Body of pancreas (tissue), 4 donors: ENCODE measurements around the gene NMUR2.

Source experiments
- CTCF ChIP-seq, 7 experiments: fragments of 450-650 bp in 4 of 7; fragments of 200-600 bp in 3 of 7; sonication (generic) in 3 of 7; IDR thresholded peaks; one replicate each; pipeline ENCODE4 v1.5.1; 2016 to 2019; ENCODE audit warnings: antibody characterized with exemption in 7 of 7
- POLR2A ChIP-seq, 3 donors: fragments of 450-650 bp; IDR thresholded peaks; one replicate each; pipeline ENCODE4 v1.6.1; 2016; ENCODE audit warnings: antibody characterized with exemption in 3 of 3, mild to moderate bottlenecking in 2 of 3

- TF ChIP-seq CTCF (IDR thresholded peaks at IDR 0.05), result no peak
- no peak for TF ChIP-seq POLR2A (IDR thresholded peaks at IDR 0.05)
Measured at GRCh38 chr5:152393441-152393840, 11.6 kb downstream of the NMUR2 start.
